ENCODE data around the gene ANKRD33B.

The ANKRD33B gene

GRCh38 chr5:10623305-10623910 is 59.5 kb downstream of the ANKRD33B start:
- TF ChIP-seq, protein P1, sequence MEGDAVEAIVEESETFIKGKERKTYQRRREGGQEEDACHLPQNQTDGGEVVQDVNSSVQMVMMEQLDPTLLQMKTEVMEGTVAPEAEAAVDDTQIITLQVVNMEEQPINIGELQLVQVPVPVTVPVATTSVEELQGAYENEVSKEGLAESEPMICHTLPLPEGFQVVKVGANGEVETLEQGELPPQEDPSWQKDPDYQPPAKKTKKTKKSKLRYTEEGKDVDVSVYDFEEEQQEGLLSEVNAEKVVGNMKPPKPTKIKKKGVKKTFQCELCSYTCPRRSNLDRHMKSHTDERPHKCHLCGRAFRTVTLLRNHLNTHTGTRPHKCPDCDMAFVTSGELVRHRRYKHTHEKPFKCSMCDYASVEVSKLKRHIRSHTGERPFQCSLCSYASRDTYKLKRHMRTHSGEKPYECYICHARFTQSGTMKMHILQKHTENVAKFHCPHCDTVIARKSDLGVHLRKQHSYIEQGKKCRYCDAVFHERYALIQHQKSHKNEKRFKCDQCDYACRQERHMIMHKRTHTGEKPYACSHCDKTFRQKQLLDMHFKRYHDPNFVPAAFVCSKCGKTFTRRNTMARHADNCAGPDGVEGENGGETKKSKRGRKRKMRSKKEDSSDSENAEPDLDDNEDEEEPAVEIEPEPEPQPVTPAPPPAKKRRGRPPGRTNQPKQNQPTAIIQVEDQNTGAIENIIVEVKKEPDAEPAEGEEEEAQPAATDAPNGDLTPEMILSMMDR (IDR thresholded peaks at IDR 0.05; ENCODE audit: borderline replicate concordance, insufficient read depth, low read depth, low read length): no peak
- H3K4me3 ChIP-seq (ENCODE audit: low read depth, low read length): no peak overlapping the region

DNA sequence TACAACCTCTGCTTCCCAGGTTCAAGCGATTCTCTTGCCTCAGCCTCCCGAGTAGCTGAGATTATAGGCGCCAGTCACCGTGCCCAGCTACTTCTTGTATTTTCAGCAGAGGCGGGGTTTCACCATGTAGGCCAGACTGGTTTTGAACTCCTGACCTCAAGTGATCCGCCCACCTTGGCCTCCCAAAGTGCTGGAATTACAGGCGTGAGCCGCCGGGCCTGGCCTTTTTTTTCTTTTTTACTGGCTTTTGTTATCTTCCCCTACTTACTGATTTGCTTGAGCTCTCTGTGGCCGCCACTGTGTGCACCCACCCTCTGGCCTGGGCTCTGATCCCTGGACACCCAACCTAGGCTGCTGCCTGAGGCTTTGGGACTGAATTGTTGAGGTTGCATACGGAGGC is 60.3 kb downstream of the ANKRD33B start:
- no peak overlapping the region for H3K4me3 ChIP-seq (ENCODE audit: low read depth, low read length)
- TF ChIP-seq, protein P1 (IDR thresholded peaks at IDR 0.05; ENCODE audit: borderline replicate concordance, insufficient read depth, low read depth, low read length): no peak

DNA sequence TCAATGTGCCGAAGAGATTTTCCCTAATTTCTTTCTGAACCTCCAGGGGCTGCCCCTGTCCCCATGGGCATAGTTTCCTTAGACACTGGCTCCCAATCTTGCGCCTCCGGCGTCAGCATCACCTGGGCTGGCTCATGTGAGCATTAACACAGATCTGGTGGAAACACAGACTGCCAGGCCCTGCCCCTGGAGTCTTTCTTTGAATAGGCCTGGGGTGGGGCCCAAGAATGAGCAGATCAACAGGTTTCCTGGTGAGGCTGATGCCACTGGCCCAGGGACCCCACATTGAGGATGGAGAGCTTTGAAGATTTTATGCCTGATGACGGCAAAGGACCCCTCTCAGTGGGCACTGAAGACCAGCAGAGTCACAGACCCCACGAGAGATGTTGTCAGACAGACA is 60.8 kb downstream of the ANKRD33B start:
- TF ChIP-seq, protein P1 (IDR thresholded peaks at IDR 0.05; ENCODE audit: borderline replicate concordance, insufficient read depth, low read depth, low read length): no peak
- no peak overlapping the region for H3K4me3 ChIP-seq (ENCODE audit: low read depth, low read length)

DNA sequence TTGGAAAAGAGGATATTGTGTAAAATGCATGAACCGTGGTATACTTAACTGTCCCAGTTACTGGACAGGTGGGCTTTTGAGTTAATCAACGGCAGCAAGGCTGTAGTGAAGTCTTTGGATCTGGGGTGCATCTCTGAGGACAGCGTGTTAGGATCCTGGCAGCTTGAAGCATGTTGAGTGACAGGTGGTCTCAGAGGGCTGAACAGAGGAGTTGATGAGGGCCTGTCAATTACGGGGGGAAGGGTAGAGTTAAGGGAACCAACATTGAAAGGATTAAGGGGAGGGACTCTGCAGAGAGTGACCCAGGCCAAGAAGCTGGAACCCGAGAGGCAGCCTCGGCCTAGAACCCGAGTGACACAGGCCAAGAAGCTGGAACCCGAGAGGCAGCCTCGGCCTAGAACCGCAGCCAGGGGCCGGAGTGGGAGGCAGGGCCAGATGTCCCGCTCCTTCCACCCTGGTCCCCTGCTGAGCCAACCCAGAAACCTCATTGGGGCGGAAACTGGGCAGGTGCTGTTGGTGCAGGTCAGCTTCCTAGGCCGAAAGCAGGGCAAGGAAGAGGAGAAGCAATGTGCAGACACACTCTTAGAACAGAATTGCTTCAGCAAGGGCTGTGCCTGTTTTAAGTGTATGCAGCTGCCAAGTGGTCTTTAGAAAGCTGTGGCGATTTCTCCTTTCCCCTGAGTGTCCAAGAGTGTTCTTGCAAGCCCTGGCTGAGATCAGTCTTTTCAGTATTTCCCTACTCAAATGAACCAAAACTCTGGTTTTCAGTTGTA is 62.0 kb downstream of the ANKRD33B start:
- TF ChIP-seq, protein P1 (IDR thresholded peaks at IDR 0.05; ENCODE audit: borderline replicate concordance, insufficient read depth, low read depth, low read length): no peak
- no peak overlapping the region for H3K4me3 ChIP-seq (ENCODE audit: low read depth, low read length)

GRCh38 chr5:10626473-10627013 is 62.7 kb downstream of the ANKRD33B start:
- H3K4me3 ChIP-seq (ENCODE audit: low read depth, low read length): no peak overlapping the region

GRCh38 chr5:10627160-10627701 is 63.4 kb downstream of the ANKRD33B start:
- TF ChIP-seq, protein P1 (IDR thresholded peaks at IDR 0.05; ENCODE audit: borderline replicate concordance, insufficient read depth, low read depth, low read length): no peak
- H3K4me3 ChIP-seq (ENCODE audit: low read depth, low read length): peak overlapping the region; percentile 11

More at GRCh38 chr5:10626473-10627013, 62.7 kb downstream of the ANKRD33B start:
- TF ChIP-seq, protein P1 (IDR thresholded peaks at IDR 0.05; ENCODE audit: borderline replicate concordance, insufficient read depth, low read depth, low read length): no peak

All from GM12875 (cell line).